Choroid plexus epithelial cell (primary cell): ENCODE data around the gene GK.
A peak's percentile ranks its signal among the peaks of the same experiment; 100 is the strongest.

Experiments used
- DNase-seq: peaks from one replicate; pipeline ENCODE4 v3.0.0-alpha.2; 2010; ENCODE audit warnings: low read depth
- H3K4me3 ChIP-seq: 2 replicates; pipeline ENCODE4 v1.5.1; 2011; ENCODE audit warnings: low read depth, mild to moderate bottlenecking, control low read depth, low read length, moderate library complexity
- CTCF ChIP-seq: conservative IDR thresholded peaks from 2 replicates; pipeline ENCODE4 v1.5.1; 2011; ENCODE audit warnings: low read depth, mild to moderate bottlenecking, control low read depth, inconsistent platforms, low read length, moderate library complexity

The GK gene

GRCh38 chrX:30706216-30706775 lies 53.1 kb downstream of the GK start:
- no peak for DNase-seq
- no peak overlapping the region for H3K4me3 ChIP-seq
- no peak for TF ChIP-seq CTCF

- no peak for TF ChIP-seq CTCF
- no peak overlapping the region for H3K4me3 ChIP-seq
- DNase-seq = no peak
These were observed 59.0 kb downstream of the GK start for GRCh38 chrX:30712214-30712613.

- peak; percentile 85 for TF ChIP-seq CTCF
- no peak overlapping the region for H3K4me3 ChIP-seq
- peak; percentile 78 for DNase-seq
These were observed 59.9 kb downstream of the GK start for GRCh38 chrX:30713061-30713525.

- no peak overlapping the region for H3K4me3 ChIP-seq
- no peak for TF ChIP-seq CTCF
- DNase-seq = no peak
These were observed 60.9 kb downstream of the GK start for GRCh38 chrX:30714138-30714537.

GRCh38 chrX:30715976-30716375 lies 62.8 kb downstream of the GK start:
- no peak for TF ChIP-seq CTCF
- DNase-seq = no peak
- no peak overlapping the region for H3K4me3 ChIP-seq

- no peak for TF ChIP-seq CTCF
- no peak for DNase-seq
- no peak overlapping the region for H3K4me3 ChIP-seq
These were observed 80.8 kb downstream of the GK start for GRCh38 chrX:30733852-30734660.

GRCh38 chrX:30734782-30735181 lies 81.6 kb downstream of the GK start:
- no peak for TF ChIP-seq CTCF
- DNase-seq = no peak

More at GRCh38 chrX:30734782-30735181, 81.6 kb downstream of the GK start:
- H3K4me3 ChIP-seq = no peak overlapping the region
